ENCODE measurements around the gene BTG2. TPM values are rescaled to one million over a fixed set of nuclear protein-coding genes. Genes with fewer than 3 reads are reported as not detected.

The BTG2 gene
- total and polyA plus RNA-seq, 2 donors (not counting 1 experiment from before 2014, with no cell fraction given): 9.8 to 26.3 TPM

DNA sequence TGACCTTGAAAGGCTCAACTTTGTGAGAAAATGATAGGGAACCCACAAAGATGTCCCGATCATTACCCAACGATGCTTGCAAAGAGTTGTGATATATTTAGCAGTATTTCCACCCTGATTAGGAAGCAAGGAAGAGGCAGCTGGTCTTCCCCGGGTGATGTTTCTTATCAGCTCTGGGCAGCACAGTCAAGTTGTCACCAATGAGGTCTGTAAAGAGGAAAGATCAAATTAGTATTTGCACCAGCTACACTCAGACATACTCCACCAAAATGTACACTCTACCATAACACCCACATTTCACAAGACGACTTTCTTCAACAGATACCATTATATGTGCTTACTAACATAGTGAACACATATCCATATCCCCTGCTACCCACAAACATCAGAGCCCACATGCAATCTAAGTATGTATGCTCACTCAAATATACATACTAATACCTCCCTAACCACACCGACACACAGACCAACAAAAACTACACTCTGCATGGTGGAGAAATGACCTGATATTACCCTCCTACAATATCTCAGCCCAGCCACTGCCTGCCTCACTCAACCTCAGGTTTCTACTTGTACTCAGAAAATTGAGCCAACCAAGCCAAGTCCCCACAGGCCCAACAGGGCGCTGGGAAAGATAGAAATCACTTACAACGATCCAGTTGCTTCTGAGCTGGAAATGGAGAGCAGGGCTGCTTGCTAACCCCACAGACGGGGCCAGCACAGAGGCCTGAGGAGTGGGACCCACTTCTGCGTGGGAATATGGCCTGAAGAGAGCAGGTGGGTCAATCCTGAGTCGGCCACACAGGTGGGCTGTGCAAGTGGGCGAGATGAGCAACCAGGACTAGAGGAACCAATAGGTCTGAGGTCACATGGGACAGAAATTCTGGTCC is 4.6 kb upstream of the BTG2 start:
- Histone ChIP-seq H3K36me3 (ENCODE audit: control insufficient read depth, insufficient read depth, low read length) (no peaks in the 10 kb centered on the region), H3K4me3 (replicated peaks in 1 of 4; ENCODE audit: control extremely low read depth in 1 of 4, insufficient read depth in 1 of 4, low read depth in 3 of 4, low read length in 4 of 4) (no peak overlapping the region), H2AFZ (ENCODE audit: low read length) (no peak overlapping the region), H3K4me2 (ENCODE audit: extremely low read depth, insufficient read depth, low read length) (no peak overlapping the region), H4K20me1 (ENCODE audit: control insufficient read depth, extremely low read depth, insufficient read depth, low read length) (no peaks in the 10 kb centered on the region), H3K79me2 (ENCODE audit: control insufficient read depth, insufficient read depth, low read length) (no peaks in the 10 kb centered on the region), H3K9ac (ENCODE audit: insufficient read depth, low read length) (no peak overlapping the region), H3K9me3 (ENCODE audit: control insufficient read depth, insufficient read depth, low read depth, low read length) (no peaks in the 10 kb centered on the region), H3K27me3 (ENCODE audit: control insufficient read depth, insufficient read depth, low read length) (peaks cover 26% of the 10 kb centered on the region), H3K27ac (ENCODE audit: insufficient read depth, low read length) (no peak overlapping the region), H3K4me1 (ENCODE audit: control insufficient read depth, extremely low read depth, insufficient read depth, low read length) (peaks cover 2% of the 10 kb centered on the region)
- no peak for DNase-seq (ENCODE audit: low read depth in 2 of 2)
- TF ChIP-seq, protein P1, sequence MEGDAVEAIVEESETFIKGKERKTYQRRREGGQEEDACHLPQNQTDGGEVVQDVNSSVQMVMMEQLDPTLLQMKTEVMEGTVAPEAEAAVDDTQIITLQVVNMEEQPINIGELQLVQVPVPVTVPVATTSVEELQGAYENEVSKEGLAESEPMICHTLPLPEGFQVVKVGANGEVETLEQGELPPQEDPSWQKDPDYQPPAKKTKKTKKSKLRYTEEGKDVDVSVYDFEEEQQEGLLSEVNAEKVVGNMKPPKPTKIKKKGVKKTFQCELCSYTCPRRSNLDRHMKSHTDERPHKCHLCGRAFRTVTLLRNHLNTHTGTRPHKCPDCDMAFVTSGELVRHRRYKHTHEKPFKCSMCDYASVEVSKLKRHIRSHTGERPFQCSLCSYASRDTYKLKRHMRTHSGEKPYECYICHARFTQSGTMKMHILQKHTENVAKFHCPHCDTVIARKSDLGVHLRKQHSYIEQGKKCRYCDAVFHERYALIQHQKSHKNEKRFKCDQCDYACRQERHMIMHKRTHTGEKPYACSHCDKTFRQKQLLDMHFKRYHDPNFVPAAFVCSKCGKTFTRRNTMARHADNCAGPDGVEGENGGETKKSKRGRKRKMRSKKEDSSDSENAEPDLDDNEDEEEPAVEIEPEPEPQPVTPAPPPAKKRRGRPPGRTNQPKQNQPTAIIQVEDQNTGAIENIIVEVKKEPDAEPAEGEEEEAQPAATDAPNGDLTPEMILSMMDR (conservative IDR thresholded peaks at IDR 0.05 in 1 of 2, IDR thresholded peaks at IDR 0.05 in 1 of 2; ENCODE audit: low read depth in 1 of 2, low read length in 2 of 2): no peak
- no peak for TF ChIP-seq EZH2 (IDR thresholded peaks at IDR 0.05; ENCODE audit: low read length, missing control alignments)

DNA sequence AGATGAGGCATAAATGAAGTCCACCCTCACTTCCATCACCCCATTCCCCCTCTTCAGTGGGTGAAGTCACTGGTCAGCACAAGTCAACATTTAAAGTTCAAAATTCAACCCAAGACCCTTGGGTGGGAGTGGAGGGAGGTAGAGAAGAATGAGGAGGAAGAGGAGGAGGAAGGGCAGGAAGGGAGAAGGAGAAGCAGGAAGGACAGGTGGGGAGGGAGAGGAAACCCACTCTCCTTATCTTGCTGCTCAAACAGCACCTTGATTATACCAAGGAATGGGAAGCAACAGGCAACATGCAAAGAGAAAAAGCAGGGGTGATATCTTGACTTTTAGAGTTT is 4.0 kb upstream of the BTG2 start:
- DNase-seq (ENCODE audit: low read depth in 2 of 2): no peak
- Histone ChIP-seq H3K27me3 (ENCODE audit: control insufficient read depth, insufficient read depth, low read length) (peaks cover 23% of the 10 kb centered on the region), H4K20me1 (ENCODE audit: control insufficient read depth, extremely low read depth, insufficient read depth, low read length) (no peaks in the 10 kb centered on the region), H3K79me2 (ENCODE audit: control insufficient read depth, insufficient read depth, low read length) (no peaks in the 10 kb centered on the region), H3K4me2 (ENCODE audit: extremely low read depth, insufficient read depth, low read length) (no peak overlapping the region), H3K9me3 (ENCODE audit: control insufficient read depth, insufficient read depth, low read depth, low read length) (no peaks in the 10 kb centered on the region), H2AFZ (ENCODE audit: low read length) (no peak overlapping the region), H3K4me3 (replicated peaks in 1 of 4; ENCODE audit: control extremely low read depth in 1 of 4, insufficient read depth in 1 of 4, low read depth in 3 of 4, low read length in 4 of 4) (no peak overlapping the region), H3K9ac (ENCODE audit: insufficient read depth, low read length) (no peak overlapping the region), H3K4me1 (ENCODE audit: control insufficient read depth, extremely low read depth, insufficient read depth, low read length) (peaks cover 2% of the 10 kb centered on the region), H3K27ac (ENCODE audit: insufficient read depth, low read length) (no peak overlapping the region), H3K36me3 (ENCODE audit: control insufficient read depth, insufficient read depth, low read length) (no peaks in the 10 kb centered on the region)
- TF ChIP-seq, protein P1 (conservative IDR thresholded peaks at IDR 0.05 in 1 of 2, IDR thresholded peaks at IDR 0.05 in 1 of 2; ENCODE audit: low read depth in 1 of 2, low read length in 2 of 2): no peak
- no peak for TF ChIP-seq EZH2 (IDR thresholded peaks at IDR 0.05; ENCODE audit: low read length, missing control alignments)

DNA sequence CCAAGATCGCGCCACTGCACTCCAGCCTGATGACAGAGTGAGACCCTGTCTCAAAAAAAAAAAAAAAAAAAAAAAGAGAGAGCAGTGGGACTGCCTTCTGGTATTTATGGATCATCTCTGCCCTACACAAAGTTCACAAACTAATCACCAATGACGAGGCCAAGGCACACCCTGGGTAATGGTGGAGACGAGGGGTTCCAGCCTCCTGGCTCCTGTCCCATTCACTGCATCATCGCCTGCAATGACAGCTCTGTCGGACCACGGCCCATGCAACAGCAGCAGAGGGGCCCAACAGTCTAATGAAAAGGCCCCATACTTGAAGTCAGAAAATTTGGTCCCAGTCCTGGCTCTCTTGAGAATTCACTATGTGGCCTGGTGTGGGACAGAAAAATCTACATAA is 2.9 kb upstream of the BTG2 start:
- H3K79me2 ChIP-seq (ENCODE audit: control insufficient read depth, insufficient read depth, low read length): no peaks in the 10 kb centered on the region
- no peak for DNase-seq (ENCODE audit: low read depth in 2 of 2)
- H3K4me1 ChIP-seq (ENCODE audit: control insufficient read depth, extremely low read depth, insufficient read depth, low read length): peaks cover 2% of the 10 kb centered on the region
- no peaks in the 10 kb centered on the region for H3K9me3 ChIP-seq (ENCODE audit: control insufficient read depth, insufficient read depth, low read depth, low read length)
- no peak overlapping the region for H3K4me2 ChIP-seq (ENCODE audit: extremely low read depth, insufficient read depth, low read length)
- H3K4me3 ChIP-seq (replicated peaks in 1 of 4; ENCODE audit: control extremely low read depth in 1 of 4, insufficient read depth in 1 of 4, low read depth in 3 of 4, low read length in 4 of 4): no peak overlapping the region
- TF ChIP-seq EZH2 (IDR thresholded peaks at IDR 0.05; ENCODE audit: low read length, missing control alignments): no peak
- TF ChIP-seq, protein P1 (conservative IDR thresholded peaks at IDR 0.05 in 1 of 2, IDR thresholded peaks at IDR 0.05 in 1 of 2; ENCODE audit: low read depth in 1 of 2, low read length in 2 of 2): no peak
- H4K20me1 ChIP-seq (ENCODE audit: control insufficient read depth, extremely low read depth, insufficient read depth, low read length): no peaks in the 10 kb centered on the region
- H2AFZ ChIP-seq (ENCODE audit: low read length): no peak overlapping the region
- no peaks in the 10 kb centered on the region for H3K36me3 ChIP-seq (ENCODE audit: control insufficient read depth, insufficient read depth, low read length)
- no peak overlapping the region for H3K9ac ChIP-seq (ENCODE audit: insufficient read depth, low read length)
- no peak overlapping the region for H3K27ac ChIP-seq (ENCODE audit: insufficient read depth, low read length)
- peaks cover 15% of the 10 kb centered on the region for H3K27me3 ChIP-seq (ENCODE audit: control insufficient read depth, insufficient read depth, low read length)
